ENCODE data around the gene INS.
"Not testable (repeated sequence)": the region's sequence is repeated elsewhere in the genome, so short reads cannot be mapped to it uniquely, and the experiment has no call there.

The INS gene

GRCh38 chr11:2129699-2130366 is 31.2 kb downstream of the INS start:
- no peak for DNase-seq

DNA sequence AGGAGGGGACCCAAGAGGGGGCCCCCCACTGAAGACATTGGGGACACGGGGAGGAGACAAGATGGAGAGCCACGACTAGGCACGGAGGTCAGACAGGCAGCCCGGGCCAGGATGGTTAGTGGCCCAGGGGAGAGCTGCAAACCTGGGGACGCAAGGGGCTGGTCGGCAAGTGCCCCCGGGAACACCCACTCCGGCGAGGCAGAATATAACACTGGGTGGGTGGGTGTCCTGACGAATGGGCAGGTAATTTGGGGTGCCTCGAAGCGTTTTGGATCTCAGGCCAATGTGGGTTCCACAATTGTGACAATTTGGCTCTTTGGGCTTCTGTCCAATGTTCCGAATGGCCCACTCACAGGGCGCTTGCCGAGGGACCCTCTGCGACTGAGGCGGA is 31.7 kb downstream of the INS start:
- DNase-seq = no peak

DNA sequence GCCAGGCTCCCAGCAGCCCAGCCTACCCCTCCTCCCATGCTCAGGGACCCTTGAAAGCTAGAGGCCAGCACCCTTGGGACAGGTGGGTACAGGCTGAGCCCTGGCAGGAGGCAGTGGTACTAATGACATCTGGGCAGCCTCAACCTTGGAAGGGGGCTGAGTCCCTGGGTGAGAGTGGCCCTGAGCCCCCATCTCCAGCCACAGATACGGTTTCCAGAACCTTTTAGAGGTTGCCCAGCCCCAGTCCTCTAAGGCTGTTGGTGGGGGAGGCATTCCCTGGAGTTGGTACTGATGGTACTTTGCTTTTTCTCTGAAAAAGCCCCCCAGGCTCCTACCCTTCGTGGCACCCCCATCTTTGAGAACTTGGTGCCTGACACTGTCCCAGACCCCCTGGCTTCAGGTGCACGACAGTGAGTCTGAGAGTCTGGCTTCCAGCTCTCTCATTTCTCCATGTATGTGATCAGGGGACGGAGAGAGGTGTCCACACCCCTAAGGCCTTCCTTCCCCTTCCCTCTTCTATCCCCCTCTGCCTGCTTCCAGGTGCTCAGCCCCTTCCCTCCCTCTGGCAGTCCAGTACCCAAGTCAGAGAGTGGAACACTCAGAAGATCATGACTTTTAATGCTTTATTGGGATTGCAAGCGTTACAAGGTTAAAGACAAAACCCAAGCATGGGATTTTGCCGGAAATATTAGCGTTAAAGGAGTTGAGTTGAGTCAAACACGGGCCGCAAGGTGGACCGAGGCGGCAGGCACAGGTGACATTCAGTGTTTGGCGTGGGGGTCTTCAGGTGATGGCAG is 32.3 kb downstream of the INS start:
- no peak for DNase-seq

DNA sequence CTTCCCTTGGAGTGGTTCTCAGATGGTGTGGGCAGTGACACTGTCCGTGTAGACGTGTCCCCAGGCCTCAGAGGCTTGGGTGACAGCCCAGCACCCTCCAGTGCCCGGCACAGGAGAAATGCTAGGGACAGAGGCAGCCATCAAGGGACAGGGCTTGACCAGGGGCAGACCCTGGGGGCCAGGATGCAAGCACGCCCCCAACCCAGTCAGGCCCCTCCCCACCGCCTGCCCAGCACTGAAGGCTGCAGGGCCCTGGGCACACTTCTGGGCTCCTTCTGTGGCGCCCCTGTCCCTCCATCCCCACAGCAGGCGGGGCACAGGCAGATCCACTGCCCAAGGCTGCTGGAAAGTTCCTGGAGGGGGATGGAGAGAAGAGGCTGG is 32.9 kb downstream of the INS start:
- DNase-seq = no peak

DNA sequence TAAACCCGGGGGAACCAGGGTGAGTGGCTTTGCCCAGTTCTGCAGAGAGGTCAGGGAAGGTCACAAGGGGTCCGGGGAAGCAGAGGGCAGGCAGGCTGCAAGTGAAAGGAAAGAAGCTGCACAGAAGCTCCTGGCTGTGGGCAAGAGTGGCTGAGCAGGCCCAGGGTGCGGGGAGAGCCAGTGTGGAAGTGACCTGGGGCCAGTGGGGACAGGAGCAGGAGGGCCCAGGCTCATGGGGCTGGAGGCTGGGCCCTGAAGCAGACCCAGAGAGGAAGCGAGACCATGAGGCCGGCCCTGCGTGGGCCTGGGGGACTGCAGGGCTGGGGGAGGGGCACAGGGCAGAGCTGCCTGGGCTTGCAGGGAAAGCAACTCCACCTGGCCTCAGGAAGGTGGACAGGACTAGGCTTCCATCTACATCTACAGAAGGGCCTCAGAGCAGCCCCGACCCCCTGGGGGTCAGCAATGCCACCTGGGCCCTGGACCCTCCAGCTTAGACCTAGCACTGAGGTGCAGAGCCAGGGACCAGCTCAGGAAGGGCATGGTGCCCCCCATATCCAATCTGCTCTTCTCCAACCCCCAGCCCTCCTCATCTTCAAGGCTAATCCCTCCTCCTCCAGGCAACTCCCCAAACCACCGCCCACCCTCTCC is 33.4 kb downstream of the INS start:
- DNase-seq = no peak

- no peak for DNase-seq
Observed at GRCh38 chr11:2126520-2127085, 34.4 kb downstream of the INS start.

DNA sequence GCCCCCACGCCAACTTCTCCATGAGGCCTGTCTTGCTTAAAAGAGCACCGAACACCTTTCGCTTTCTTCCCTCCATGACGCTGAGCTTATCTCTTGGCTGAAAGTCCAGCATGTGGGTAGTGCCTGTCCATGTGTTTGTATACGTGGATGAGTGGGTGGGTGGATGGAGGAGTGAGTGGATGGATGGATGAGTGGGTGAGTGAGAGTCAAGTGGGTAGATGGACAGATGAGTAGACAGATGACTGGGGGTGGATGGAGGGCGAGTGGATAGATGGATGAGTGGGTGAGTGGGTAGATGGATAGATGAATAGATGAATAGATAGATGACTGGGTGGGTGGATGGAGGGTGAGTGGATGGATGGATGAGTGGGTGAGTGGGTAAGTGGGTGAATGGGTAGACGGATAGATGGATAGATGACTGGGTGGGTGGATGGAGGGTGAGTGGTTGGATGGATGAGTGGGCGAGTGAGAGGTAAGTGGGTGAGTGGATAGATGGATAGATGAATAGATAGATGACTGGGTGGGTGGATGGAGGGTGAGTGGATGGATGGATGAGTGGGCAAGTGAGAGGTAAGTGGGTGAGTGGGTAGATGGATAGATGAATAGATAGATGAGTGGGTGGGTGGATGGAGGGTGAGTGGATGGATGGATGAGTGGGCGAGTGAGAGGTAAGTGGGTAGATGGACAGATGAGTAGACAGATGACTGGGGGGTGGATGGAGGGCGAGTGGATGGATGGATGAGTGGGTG is 36.1 kb downstream of the INS start:
- not testable (repeated sequence) for DNase-seq

GRCh38 chr11:2123628-2123960 is 37.4 kb downstream of the INS start:
- no peak for DNase-seq

DNA sequence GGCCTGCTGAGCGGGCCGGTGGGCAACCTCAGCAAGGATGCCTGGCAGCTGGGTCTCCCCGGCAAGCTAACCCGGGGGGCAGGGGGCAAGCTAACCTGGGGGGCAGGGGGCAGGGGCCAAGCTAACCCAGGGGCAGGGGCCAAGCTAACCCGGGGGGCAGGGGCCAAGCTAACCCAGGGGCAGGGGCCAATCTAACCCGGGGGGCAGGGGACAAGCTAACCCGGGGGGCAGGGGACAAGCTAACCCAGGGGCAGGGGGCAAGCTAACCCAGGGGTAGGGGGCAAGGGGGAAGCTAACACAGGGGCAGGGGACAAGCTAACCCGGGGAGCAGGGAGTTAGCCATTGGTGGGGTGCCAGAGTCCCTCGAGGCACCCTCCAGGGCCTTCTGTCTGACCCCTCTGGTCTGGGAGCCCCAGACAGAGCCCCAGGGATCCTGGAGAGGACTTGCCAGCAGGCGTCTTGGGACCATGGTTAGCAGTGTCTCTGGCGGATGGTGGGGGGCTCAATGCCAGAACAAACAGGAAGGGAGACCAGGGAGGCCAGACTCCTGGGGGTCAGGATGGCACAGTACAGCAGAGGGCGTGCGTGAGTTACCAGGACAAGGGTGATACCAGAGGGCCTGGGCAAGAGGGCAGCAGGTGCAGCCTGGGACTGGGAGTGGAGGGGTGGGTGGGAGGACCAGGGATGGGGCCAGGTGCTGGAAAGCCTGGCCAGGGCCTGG is 37.9 kb downstream of the INS start:
- DNase-seq = no peak

- DNase-seq = no peak
Observed at GRCh38 chr11:2122222-2122906, 38.6 kb downstream of the INS start.

DNA sequence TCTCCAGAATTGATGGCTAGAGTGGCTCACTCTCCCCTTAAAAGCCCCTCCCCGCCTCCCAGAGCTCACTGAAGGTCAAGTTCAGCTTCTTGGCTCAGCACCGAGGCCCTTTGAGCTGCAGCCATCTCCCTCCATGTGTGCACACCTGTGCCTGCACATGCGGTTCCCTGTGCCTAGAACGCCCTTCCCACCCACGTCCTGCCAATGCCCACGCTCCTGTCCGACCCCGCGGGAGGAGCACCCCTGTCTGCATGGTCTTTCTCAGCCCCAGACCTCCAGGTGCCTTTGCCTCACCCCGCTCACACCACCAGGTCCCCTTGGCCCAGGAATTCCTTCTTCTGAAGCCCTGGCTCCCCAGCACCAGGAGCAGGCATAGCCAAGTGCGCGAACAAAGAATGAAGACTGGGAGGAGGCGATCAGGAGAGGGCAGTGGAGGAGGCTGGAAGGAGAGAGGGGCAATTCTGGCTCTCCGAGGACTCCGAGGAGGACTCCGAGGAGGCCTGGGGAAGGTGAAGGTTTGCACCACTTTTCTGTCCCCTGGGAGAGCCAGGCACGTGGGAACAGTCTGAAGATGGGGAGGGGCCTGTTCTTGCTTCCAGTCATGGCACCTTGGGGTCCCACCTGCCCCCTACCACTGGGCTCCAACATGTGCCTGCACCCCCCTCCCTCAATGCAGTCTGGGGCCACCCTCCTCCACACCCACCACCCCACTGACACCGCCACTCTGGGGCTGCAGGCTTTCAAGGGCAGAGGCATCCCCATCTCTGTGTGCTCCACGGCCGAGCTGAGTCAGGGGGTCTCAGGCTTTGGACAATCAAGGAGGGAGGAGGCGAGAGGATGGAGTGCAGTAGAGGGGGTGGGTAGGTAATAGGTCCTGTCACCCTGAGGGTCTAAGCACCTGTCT is 39.5 kb downstream of the INS start:
- no peak for DNase-seq

GRCh38 chr11:2120359-2121100 is 40.5 kb downstream of the INS start:
- no peak for DNase-seq

DNA sequence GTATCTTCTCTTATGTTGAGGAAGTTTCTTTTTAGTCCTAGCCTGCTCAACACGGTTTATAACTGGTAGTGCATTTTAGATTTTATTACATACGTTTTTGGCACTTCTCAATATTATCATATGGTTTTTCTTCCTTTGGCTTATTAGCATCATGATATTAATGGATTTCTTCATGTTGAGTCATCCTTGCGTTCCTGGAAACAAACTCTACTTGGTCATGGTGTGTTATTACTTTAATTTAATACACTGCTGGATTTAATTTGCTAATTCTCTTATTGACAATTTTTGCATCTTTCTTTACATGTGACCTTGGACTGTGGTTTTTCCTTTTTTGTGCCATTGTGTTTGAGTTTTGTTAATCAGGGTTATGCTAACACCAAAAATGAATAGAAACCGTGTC is 42.3 kb downstream of the INS start:
- DNase-seq = no peak

GRCh38 chr11:2116680-2117079 is 44.3 kb downstream of the INS start:
- DNase-seq = no peak

DNA sequence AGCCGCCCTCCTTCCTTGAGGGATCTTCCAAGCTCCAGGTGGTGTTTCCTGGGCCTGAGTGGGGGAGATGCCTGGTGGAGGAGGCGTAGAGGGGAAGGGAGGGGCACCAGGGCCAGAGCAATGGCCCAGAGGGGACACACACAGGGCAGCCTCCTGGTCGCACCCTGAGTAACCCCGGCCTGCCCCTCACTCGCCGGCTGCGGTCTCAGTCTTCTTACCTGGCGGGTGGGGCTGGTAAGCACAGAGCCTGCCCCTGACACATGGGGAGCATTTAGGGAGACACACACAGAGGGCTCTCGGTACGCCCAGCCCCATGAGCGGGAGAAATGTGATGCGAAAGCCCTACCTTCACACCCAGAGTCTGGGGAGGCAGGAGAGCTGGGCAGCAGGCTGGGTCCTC is 45.7 kb downstream of the INS start:
- no peak for DNase-seq

GRCh38 chr11:2114430-2115241 is 46.4 kb downstream of the INS start:
- no peak for DNase-seq

GRCh38 chr11:2113776-2114175 is 47.2 kb downstream of the INS start:
- no peak for DNase-seq

DNA sequence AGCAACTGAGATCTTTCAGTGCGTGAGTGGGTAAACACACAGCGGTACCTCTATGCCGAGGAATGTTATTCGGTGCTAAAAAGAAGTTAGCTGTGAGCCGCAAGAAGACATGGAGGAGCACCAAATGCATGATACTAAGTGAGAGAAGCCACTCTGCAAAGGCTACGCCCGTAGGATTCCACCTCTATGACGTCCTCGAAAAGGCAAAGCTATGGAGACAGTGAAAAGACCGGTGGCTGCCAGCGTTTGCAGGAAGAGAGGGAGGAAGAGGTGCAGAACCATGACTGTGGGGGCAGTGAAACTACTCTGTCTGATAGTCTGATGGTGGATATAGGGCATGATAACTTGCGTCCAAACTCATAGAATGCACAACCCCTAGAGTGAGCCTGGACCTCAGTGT is 50.5 kb downstream of the INS start:
- DNase-seq = no peak
